Stimulated activated effector memory CD8-positive, alpha-beta T cell treated with anti-CD3 and anti-CD28 coated beads, Interleukin-12 subunit alpha, Interleukin-12 subunit beta, amount 100 ng/mL, for 72 hours (primary cell): ENCODE data around the gene INPP5A.
"Not testable (repeated sequence)": the region's sequence is repeated elsewhere in the genome, so short reads cannot be mapped to it uniquely, and the experiment has no call there.

Source experiments
- ATAC-seq: fragments of 150-1000 bp; cut with Tn5 transposase; 2 replicates; pipeline ENCODE4 v1.10.0; 2021
- DNase-seq, 2 donors: peaks; one replicate each; pipeline ENCODE4 v3.0.0; 2021 to 2022; ENCODE audit warnings: low spot score in 2 of 2
- H3K27ac Mint-ChIP-seq: one replicate; pipeline ENCODE4 v1.8.0; 2022; ENCODE audit warnings: mild to moderate bottlenecking, mixed read lengths
- H3K36me3 Mint-ChIP-seq: one replicate; pipeline ENCODE4 v1.8.0; 2022; ENCODE audit warnings: mild to moderate bottlenecking, mixed read lengths
- H3K4me1 Mint-ChIP-seq: one replicate; pipeline ENCODE4 v1.8.0; 2022; ENCODE audit warnings: mixed read lengths
- H3K4me3 Mint-ChIP-seq: one replicate; pipeline ENCODE4 v1.8.0; 2022; ENCODE audit warnings: mild to moderate bottlenecking, mixed read lengths
- H3K9me3 Mint-ChIP-seq: one replicate; pipeline ENCODE4 v1.8.0; 2022; ENCODE audit warnings: mixed read lengths

Gene INPP5A

GRCh38 chr10:132765435-132765834, 227.8 kb downstream of the INPP5A start:
- H3K9me3 Mint-ChIP-seq: no peaks in the 10 kb centered on the region
- no peak for DNase-seq
- no peak overlapping the region for H3K4me3 Mint-ChIP-seq
- ATAC-seq: no peak
- H3K36me3 Mint-ChIP-seq: no peaks in the 10 kb centered on the region
- H3K27ac Mint-ChIP-seq: no peak overlapping the region
- H3K4me1 Mint-ChIP-seq: peaks cover 5% of the 10 kb centered on the region

DNA sequence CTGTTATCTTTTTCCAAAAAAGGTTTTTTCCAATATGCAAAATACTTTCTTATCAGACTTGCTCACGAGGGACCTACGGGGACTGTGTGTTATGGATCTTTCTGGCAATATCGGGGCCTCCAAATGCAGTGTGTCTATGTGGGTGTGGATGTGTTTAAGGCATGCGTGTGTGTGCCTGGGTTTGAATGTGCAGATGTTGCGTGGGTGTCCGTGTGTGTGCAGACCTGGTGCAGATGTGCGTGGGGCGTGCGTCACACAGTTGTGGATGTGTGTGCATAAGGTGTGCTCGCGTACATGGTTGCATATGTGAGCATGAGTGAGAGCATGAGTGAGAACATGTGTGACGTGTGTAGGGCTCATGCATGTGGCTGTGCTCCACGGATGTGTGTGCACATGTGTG, 228.7 kb downstream of the INPP5A start:
- peaks cover 5% of the 10 kb centered on the region for H3K4me1 Mint-ChIP-seq
- no peak for DNase-seq
- no peak for ATAC-seq
- no peak overlapping the region for H3K4me3 Mint-ChIP-seq
- no peak overlapping the region for H3K27ac Mint-ChIP-seq
- H3K9me3 Mint-ChIP-seq: no peaks in the 10 kb centered on the region
- no peaks in the 10 kb centered on the region for H3K36me3 Mint-ChIP-seq

DNA sequence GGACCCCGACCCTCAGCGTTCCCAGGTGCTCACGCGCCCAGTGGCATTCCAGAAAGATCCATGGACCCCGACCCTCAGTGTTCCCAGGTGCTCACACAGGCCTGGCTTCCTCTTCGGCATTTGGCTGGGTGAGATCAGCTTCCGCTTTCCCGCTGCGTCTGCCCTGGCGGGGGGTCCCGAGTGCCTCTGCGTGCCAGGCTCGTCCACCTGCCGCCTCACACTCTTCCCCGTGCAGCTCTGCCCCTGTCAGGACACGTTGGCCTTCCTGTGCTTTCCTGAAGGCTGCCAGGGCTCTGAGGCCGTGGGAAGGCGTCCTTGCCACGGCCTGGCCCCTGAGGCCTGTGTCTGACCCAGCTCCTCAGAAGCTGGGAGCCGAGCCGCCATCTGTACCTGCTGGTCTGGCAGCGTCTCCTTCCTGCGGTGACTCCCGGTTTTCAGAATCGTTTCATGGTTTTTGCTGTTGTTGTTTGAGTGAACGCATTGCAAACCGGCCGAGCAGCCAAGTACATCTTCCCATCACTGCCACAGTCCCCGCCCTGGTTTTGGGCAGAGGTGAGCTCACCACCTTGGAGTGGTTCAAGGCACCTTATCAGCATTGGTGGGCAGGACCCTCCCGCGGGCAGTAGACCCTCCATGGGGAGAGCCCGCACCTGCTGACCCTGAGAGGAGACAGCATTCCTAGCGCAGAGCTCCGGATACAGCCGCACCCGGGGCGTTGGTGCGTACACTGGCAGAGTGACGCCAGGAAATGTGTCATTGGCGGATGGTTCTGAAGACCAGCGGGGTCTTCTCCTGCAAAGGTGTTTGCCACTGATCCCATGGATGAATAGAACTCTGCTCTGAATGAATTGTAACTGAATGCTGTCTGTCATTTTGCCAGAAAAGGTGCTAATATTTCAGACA, 231.0 kb downstream of the INPP5A start:
- no peaks in the 10 kb centered on the region for H3K9me3 Mint-ChIP-seq
- ATAC-seq: no peak
- peaks cover 5% of the 10 kb centered on the region for H3K4me1 Mint-ChIP-seq
- H3K36me3 Mint-ChIP-seq: no peaks in the 10 kb centered on the region
- H3K4me3 Mint-ChIP-seq: no peak overlapping the region
- no peak overlapping the region for H3K27ac Mint-ChIP-seq
- no peak for DNase-seq

- DNase-seq (no peak), ATAC-seq (no peak)
- Mint-ChIP-seq H3K36me3 (no peaks in the 10 kb centered on the region), H3K4me1 (no peaks in the 10 kb centered on the region), H3K9me3 (no peaks in the 10 kb centered on the region), H3K4me3 (no peak overlapping the region), H3K27ac (no peak overlapping the region)
These were observed 232.8 kb downstream of the INPP5A start for GRCh38 chr10:132770061-132771021.

GRCh38 chr10:132772816-132773215, 235.2 kb downstream of the INPP5A start:
- H3K36me3 Mint-ChIP-seq, H3K4me1 Mint-ChIP-seq, ATAC-seq: not testable (repeated sequence)

GRCh38 chr10:132774181-132774901, 236.8 kb downstream of the INPP5A start:
- Mint-ChIP-seq H3K27ac (no peak overlapping the region), H3K9me3 (no peaks in the 10 kb centered on the region), H3K36me3 (peaks cover 6% of the 10 kb centered on the region), H3K4me1 (no peaks in the 10 kb centered on the region), H3K4me3 (no peak overlapping the region)
- ATAC-seq (no peak), DNase-seq (no peak)

More at GRCh38 chr10:132772816-132773215, 235.2 kb downstream of the INPP5A start:
- DNase-seq, H3K27ac Mint-ChIP-seq, H3K9me3 Mint-ChIP-seq, H3K4me3 Mint-ChIP-seq: not testable (repeated sequence)

DNA sequence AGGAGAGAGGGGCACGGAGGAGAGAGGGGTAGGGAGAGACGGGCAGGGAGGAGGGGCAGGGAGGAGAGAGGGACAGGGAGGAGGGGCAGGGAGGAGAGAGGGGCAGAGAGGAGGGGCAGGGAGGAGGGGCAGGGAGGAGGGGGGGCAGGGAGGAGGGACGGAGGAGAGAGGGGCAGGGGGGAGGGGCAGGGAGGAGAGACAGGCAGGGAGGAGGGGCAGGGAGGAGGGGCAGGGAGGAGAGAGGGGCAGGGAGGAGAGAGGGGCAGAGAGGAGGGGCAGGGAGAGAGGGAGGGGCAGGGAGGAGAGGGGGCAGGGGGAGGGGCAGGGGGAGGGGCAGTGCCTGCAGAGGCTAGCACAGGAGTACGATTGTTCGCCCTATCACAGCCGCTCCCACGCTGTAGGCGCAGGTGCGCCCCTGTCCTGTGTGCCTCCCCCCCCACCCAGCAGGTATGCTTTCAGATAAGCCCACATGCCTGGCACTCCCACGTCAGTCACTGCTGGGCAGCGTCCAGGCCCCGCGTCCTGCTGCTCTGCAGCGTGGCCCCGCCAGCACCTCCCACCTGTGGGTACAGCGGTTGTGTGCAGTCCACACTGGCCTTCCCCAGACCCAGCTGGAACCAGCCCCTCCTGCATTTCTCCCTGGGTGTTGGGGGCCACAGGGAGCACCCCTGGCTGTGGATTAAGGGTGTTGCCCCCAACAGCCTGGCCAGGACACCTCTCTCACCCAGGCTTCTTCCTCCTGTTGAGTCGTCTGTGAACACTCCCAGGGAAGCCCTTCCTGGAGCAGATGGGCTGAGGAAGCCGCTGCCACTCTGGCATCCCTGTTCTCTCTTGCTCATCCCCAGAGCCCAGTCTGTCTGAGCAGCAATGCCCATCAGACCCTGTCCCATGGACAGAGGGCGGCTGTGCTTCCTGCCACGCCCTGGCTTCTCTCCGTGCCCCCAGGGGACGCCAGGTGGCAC, 237.6 kb downstream of the INPP5A start:
- ATAC-seq (no peak), DNase-seq (no peak)
- Mint-ChIP-seq H3K36me3 (peaks cover 6% of the 10 kb centered on the region), H3K4me1 (no peaks in the 10 kb centered on the region), H3K4me3 (no peak overlapping the region), H3K9me3 (no peaks in the 10 kb centered on the region), H3K27ac (no peak overlapping the region)

- H3K27ac Mint-ChIP-seq: no peak overlapping the region
- ATAC-seq: no peak
- no peaks in the 10 kb centered on the region for H3K4me1 Mint-ChIP-seq
- no peak for DNase-seq
- no peak overlapping the region for H3K4me3 Mint-ChIP-seq
- H3K36me3 Mint-ChIP-seq: peaks cover 6% of the 10 kb centered on the region
- no peaks in the 10 kb centered on the region for H3K9me3 Mint-ChIP-seq
These were observed 238.6 kb downstream of the INPP5A start for GRCh38 chr10:132776186-132776585.

DNA sequence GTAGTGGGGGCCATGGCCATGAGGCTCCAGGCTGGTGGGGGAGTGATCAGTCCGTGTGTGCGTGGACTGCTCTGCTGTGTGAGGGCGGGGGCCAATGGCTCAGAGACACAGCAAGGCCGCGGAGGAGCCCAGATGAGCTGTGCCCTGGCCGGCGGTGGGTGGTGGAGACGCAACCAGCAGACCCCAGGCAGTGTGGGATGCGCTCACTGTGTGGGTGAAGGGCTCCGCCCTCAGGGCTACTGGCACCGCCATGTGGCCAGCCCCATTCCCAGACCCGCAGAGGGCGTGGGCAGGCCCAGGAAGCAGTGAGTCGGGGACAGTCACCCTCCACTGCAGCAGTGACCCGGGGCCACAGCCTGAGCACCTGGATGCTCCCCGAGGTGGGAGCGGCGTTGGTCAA, 239.2 kb downstream of the INPP5A start:
- Mint-ChIP-seq H3K36me3 (peaks cover 6% of the 10 kb centered on the region), H3K9me3 (no peaks in the 10 kb centered on the region), H3K27ac (no peak overlapping the region), H3K4me3 (no peak overlapping the region), H3K4me1 (no peaks in the 10 kb centered on the region)
- ATAC-seq (no peak), DNase-seq (no peak)

- no peak for DNase-seq
- no peak for ATAC-seq
- H3K4me1 Mint-ChIP-seq: no peaks in the 10 kb centered on the region
- no peak overlapping the region for H3K4me3 Mint-ChIP-seq
- peaks cover 6% of the 10 kb centered on the region for H3K36me3 Mint-ChIP-seq
- no peaks in the 10 kb centered on the region for H3K9me3 Mint-ChIP-seq
- no peak overlapping the region for H3K27ac Mint-ChIP-seq
These were observed 239.9 kb downstream of the INPP5A start for GRCh38 chr10:132777441-132777840.

DNA sequence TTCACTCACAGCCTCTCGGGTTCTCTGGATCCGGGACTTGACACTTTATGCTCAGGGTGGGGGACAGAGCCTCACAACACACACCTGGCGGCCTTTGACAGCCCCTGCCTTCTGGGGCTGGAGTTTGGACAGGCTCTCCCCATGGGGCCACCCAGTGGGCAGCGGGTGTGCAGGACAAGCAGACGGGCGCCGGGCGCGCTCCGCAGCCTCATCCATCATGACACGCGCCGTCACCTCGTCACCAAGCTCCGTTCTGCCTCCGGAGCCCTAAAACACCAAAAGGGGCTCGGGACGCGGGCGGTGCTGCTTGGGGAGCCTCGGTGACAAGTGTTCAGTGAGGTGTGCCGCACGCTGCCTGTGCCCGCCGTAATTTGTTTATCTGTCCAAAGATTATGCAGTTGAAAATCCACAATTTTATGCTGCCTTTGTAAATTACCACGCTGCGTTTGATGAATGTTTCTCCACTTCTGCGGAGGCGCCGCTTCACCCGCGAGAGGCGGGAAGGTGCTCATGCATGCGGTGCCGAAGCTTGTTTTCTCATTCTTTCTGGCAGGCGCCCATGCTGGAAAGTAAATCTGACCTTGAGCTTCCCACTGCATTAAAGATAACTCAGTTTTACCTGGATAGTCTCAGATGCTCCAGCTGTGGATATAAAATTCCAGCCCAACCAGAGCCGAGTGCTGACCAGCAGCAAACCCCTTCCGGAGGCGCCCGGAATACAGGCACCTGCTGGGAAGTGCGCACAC, 242.1 kb downstream of the INPP5A start:
- no peak overlapping the region for H3K4me3 Mint-ChIP-seq
- no peak overlapping the region for H3K27ac Mint-ChIP-seq
- H3K4me1 Mint-ChIP-seq: no peaks in the 10 kb centered on the region
- H3K9me3 Mint-ChIP-seq: no peaks in the 10 kb centered on the region
- ATAC-seq (no peak), DNase-seq (no peak)
- peaks cover 8% of the 10 kb centered on the region for H3K36me3 Mint-ChIP-seq

GRCh38 chr10:132780356-132780755, 242.8 kb downstream of the INPP5A start:
- Mint-ChIP-seq H3K27ac (no peak overlapping the region), H3K4me3 (no peak overlapping the region), H3K4me1 (no peaks in the 10 kb centered on the region), H3K36me3 (peaks cover 12% of the 10 kb centered on the region), H3K9me3 (no peaks in the 10 kb centered on the region)
- ATAC-seq: no peak
- no peak for DNase-seq

DNA sequence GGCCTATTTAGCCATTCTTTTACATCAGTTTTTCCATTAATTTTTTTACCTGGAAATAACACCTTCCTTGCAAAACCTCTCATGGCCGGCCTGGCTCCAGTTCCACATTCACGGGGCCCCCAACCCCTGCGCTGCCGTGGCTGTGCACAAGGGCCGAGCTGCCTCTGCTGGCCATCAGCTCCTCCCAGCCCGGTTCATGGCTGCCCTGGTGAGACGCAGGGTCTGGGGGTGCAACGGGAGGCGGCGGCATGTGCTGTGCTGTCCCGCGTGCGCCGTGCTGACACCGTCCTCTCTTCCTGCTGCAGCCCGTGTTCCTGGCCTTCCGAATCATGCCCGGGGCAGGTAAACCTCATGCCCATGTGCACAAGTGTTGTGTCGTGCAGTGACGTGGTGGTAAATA, 244.0 kb downstream of the INPP5A start:
- H3K4me1 Mint-ChIP-seq: no peaks in the 10 kb centered on the region
- no peaks in the 10 kb centered on the region for H3K9me3 Mint-ChIP-seq
- DNase-seq: no peak
- no peak overlapping the region for H3K4me3 Mint-ChIP-seq
- H3K36me3 Mint-ChIP-seq: peaks cover 12% of the 10 kb centered on the region
- no peak overlapping the region for H3K27ac Mint-ChIP-seq
- no peak for ATAC-seq
